ENCODE results near the gene MYO3A. TPM values are rescaled to one million over a fixed set of nuclear protein-coding genes. Genes with fewer than 3 reads are reported as not detected.

Gene MYO3A
- total and polyA plus RNA-seq, 4 donors, result 0.33 TPM; not detected in 2

DNA sequence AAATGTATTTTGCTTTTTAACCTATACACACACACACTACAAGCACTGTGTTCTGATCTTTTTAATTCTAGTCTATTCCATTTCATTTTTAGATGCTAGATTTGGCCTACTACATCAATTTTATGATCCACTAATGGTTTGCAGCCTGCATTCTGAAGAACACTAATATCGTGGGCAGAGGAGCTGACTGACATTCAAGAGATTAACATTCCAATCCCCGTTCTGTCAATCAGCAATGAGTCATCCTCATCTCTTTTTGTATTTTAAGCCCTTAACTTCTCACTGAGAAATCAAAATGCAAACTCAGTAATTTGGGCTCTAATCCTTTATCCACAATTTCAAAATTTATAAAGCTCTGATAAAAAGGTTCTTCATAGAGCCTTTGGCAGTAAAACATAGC, 235.4 kb downstream of the MYO3A start:
- Histone ChIP-seq H3K9ac (ENCODE audit: low read depth in 1 of 2, low read length in 2 of 2) (no peak overlapping the region), H3K27me3 (ENCODE audit: control insufficient read depth in 4 of 4, insufficient read depth in 4 of 4, low read length in 3 of 4) (no peaks in the 10 kb centered on the region), H3K36me3 (ENCODE audit: control insufficient read depth in 4 of 4, insufficient read depth in 3 of 4, low read depth in 1 of 4, low read length in 3 of 4) (no peaks in the 10 kb centered on the region), H3K9me3 (ENCODE audit: control insufficient read depth in 4 of 4, low read length in 3 of 4) (no peaks in the 10 kb centered on the region), H3K4me3 (ENCODE audit: low read depth in 1 of 3, low read length in 3 of 3) (no peak overlapping the region), H3K4me1 (ENCODE audit: control insufficient read depth in 4 of 4, insufficient read depth in 4 of 4, low read length in 3 of 4) (peaks cover 0 to 1% (median 0%) of the 10 kb centered on the region in 4 donors), H3K27ac (ENCODE audit: low read depth in 1 of 2, low read length in 2 of 2) (no peak overlapping the region)
- DNase-seq (ENCODE audit: low spot score), result no peak
- WGBS, result 70% methylated on average over 2 of the region's 2 CpGs
- no peak for TF ChIP-seq GABPA (IDR thresholded peaks at IDR 0.05 in 1 of 2, conservative IDR thresholded peaks at IDR 0.05 in 1 of 2)

- Histone ChIP-seq H3K4me3 (ENCODE audit: low read depth in 1 of 3, low read length in 3 of 3) (no peak overlapping the region), H3K36me3 (ENCODE audit: control insufficient read depth in 4 of 4, insufficient read depth in 3 of 4, low read depth in 1 of 4, low read length in 3 of 4) (no peaks in the 10 kb centered on the region), H3K27me3 (ENCODE audit: control insufficient read depth in 4 of 4, insufficient read depth in 4 of 4, low read length in 3 of 4) (peaks cover 0 to 2% (median 0%) of the 10 kb centered on the region in 4 donors), H3K4me1 (ENCODE audit: control insufficient read depth in 4 of 4, insufficient read depth in 4 of 4, low read length in 3 of 4) (peaks cover 0 to 1% (median 0%) of the 10 kb centered on the region in 4 donors), H3K9ac (ENCODE audit: low read depth in 1 of 2, low read length in 2 of 2) (no peak overlapping the region), H3K27ac (ENCODE audit: low read depth in 1 of 2, low read length in 2 of 2) (no peak overlapping the region), H3K9me3 (ENCODE audit: control insufficient read depth in 4 of 4, low read length in 3 of 4) (peaks cover 0 to 2% (median 0%) of the 10 kb centered on the region in 4 donors)
- no peak for TF ChIP-seq JUND (IDR thresholded peaks at IDR 0.05)
- no peak for TF ChIP-seq MAX (IDR thresholded peaks at IDR 0.05)
- TF ChIP-seq FOXA1 (IDR thresholded peaks at IDR 0.05), result no peak
- no peak for TF ChIP-seq GABPA (IDR thresholded peaks at IDR 0.05 in 1 of 2, conservative IDR thresholded peaks at IDR 0.05 in 1 of 2)
- TF ChIP-seq, protein P1, sequence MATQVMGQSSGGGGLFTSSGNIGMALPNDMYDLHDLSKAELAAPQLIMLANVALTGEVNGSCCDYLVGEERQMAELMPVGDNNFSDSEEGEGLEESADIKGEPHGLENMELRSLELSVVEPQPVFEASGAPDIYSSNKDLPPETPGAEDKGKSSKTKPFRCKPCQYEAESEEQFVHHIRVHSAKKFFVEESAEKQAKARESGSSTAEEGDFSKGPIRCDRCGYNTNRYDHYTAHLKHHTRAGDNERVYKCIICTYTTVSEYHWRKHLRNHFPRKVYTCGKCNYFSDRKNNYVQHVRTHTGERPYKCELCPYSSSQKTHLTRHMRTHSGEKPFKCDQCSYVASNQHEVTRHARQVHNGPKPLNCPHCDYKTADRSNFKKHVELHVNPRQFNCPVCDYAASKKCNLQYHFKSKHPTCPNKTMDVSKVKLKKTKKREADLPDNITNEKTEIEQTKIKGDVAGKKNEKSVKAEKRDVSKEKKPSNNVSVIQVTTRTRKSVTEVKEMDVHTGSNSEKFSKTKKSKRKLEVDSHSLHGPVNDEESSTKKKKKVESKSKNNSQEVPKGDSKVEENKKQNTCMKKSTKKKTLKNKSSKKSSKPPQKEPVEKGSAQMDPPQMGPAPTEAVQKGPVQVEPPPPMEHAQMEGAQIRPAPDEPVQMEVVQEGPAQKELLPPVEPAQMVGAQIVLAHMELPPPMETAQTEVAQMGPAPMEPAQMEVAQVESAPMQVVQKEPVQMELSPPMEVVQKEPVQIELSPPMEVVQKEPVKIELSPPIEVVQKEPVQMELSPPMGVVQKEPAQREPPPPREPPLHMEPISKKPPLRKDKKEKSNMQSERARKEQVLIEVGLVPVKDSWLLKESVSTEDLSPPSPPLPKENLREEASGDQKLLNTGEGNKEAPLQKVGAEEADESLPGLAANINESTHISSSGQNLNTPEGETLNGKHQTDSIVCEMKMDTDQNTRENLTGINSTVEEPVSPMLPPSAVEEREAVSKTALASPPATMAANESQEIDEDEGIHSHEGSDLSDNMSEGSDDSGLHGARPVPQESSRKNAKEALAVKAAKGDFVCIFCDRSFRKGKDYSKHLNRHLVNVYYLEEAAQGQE (IDR thresholded peaks at IDR 0.05), result no peak
- TF ChIP-seq, protein P2, sequence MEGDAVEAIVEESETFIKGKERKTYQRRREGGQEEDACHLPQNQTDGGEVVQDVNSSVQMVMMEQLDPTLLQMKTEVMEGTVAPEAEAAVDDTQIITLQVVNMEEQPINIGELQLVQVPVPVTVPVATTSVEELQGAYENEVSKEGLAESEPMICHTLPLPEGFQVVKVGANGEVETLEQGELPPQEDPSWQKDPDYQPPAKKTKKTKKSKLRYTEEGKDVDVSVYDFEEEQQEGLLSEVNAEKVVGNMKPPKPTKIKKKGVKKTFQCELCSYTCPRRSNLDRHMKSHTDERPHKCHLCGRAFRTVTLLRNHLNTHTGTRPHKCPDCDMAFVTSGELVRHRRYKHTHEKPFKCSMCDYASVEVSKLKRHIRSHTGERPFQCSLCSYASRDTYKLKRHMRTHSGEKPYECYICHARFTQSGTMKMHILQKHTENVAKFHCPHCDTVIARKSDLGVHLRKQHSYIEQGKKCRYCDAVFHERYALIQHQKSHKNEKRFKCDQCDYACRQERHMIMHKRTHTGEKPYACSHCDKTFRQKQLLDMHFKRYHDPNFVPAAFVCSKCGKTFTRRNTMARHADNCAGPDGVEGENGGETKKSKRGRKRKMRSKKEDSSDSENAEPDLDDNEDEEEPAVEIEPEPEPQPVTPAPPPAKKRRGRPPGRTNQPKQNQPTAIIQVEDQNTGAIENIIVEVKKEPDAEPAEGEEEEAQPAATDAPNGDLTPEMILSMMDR (IDR thresholded peaks at IDR 0.05; ENCODE audit: low read depth, low read length, missing input control), result no peak
- TF ChIP-seq YY1 (IDR thresholded peaks at IDR 0.05), result no peak
- no peak for TF ChIP-seq TAF1 (conservative IDR thresholded peaks at IDR 0.05)
- TF ChIP-seq HNF4A (conservative IDR thresholded peaks at IDR 0.05), result no peak
- TF ChIP-seq RXRA (IDR thresholded peaks at IDR 0.05), result no peak
- TF ChIP-seq, protein P3, sequence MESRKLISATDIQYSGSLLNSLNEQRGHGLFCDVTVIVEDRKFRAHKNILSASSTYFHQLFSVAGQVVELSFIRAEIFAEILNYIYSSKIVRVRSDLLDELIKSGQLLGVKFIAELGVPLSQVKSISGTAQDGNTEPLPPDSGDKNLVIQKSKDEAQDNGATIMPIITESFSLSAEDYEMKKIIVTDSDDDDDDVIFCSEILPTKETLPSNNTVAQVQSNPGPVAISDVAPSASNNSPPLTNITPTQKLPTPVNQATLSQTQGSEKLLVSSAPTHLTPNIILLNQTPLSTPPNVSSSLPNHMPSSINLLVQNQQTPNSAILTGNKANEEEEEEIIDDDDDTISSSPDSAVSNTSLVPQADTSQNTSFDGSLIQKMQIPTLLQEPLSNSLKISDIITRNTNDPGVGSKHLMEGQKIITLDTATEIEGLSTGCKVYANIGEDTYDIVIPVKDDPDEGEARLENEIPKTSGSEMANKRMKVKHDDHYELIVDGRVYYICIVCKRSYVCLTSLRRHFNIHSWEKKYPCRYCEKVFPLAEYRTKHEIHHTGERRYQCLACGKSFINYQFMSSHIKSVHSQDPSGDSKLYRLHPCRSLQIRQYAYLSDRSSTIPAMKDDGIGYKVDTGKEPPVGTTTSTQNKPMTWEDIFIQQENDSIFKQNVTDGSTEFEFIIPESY (IDR thresholded peaks at IDR 0.05), result no peak
- TF ChIP-seq EGR1 (IDR thresholded peaks at IDR 0.05; ENCODE audit: low read depth in 2 of 2), result no peak
- no peak for TF ChIP-seq NR2F2 (IDR thresholded peaks at IDR 0.05)
- no peak for TF ChIP-seq FOXA2 (IDR thresholded peaks at IDR 0.05)
- TF ChIP-seq, protein P4, sequence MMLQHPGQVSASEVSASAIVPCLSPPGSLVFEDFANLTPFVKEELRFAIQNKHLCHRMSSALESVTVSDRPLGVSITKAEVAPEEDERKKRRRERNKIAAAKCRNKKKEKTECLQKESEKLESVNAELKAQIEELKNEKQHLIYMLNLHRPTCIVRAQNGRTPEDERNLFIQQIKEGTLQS (IDR thresholded peaks at IDR 0.05), result no peak
- 68% methylated on average over 7 of the region's 7 CpGs for WGBS
- no peak for DNase-seq (ENCODE audit: low spot score)
Observed at GRCh38 chr10:26172131-26172530, 238.1 kb downstream of the MYO3A start.

All from liver (tissue), 9 donors.